SK-N-SH (cell line): ENCODE measurements around the gene PEX1. TPM values are rescaled to one million over a fixed set of nuclear protein-coding genes. Genes with fewer than 3 reads are reported as not detected.

Source experiments
- CTCF ChIA-PET: fragments of 300-600, 350-600 bp; formaldehyde crosslinking; extraction: SDS; loops from one replicate; lab custom pipeline; 2021; lab: Yijun Ruan, JAX
- POLR2A ChIA-PET: fragments of 350-600 bp; sonication (Branson Sonifier 250); formaldehyde crosslinking; extraction: SDS; loops from one replicate; lab custom pipeline; 2020; ENCODE audit warnings: antibody characterized with exemption, inconsistent platforms; lab: Yijun Ruan, JAX
- DNase-seq: peaks from one replicate; pipeline ENCODE4 v3.0.0; 2012
- H2AFZ ChIP-seq: fragments of 200-600 bp; sonication (generic); 2 replicates; pipeline ENCODE4 v1.8.1; 2016; ENCODE audit warnings: antibody characterized with exemption, mild to moderate bottlenecking, low read depth
- H3F3A ChIP-seq: fragments of 200-600 bp; sonication (generic); replicated peaks from 2 replicates; pipeline ENCODE3; 2016; ENCODE audit warnings: antibody characterized with exemption, mild to moderate bottlenecking; ENCODE audit not compliant: insufficient read depth
- H3K27ac ChIP-seq, 2 experiments: fragments of 200-500 bp in 1 of 2; fragments of 200-600 bp in 1 of 2; sonication (Bioruptor generic) in 1 of 2; sonication (generic), shearing (Covaris generic) in 1 of 2; 2 replicates each; pipeline versions ENCODE4 v1.5.1 to v1.6.1; 2014 to 2016; ENCODE audit warnings: low read depth in 2 of 2, inconsistent platforms in 1 of 2, low read length in 1 of 2, mild to moderate bottlenecking in 1 of 2, mixed read lengths in 1 of 2
- H3K27me3 ChIP-seq: fragments of 200-600 bp; sonication (generic), shearing (Covaris generic); 2 replicates; pipeline ENCODE4 v1.6.1; 2016; ENCODE audit warnings: mixed run types; ENCODE audit not compliant: insufficient read depth
- H3K36me3 ChIP-seq, 2 experiments: fragments of 200-500 bp in 1 of 2; fragments of 200-600 bp in 1 of 2; sonication (Bioruptor generic) in 1 of 2; sonication (generic) in 1 of 2; replicated peaks in 1 of 2; 2 replicates each; pipeline versions ENCODE3 to v1.5.1; 2014 to 2016; ENCODE audit warnings: low read length in 1 of 2, mild to moderate bottlenecking in 1 of 2; ENCODE audit not compliant: insufficient read depth in 2 of 2, control insufficient read depth in 1 of 2
- H3K4me1 ChIP-seq, 2 experiments: fragments of 200-500 bp in 1 of 2; fragments of 200-600 bp in 1 of 2; sonication (Bioruptor generic) in 1 of 2; sonication (generic), shearing (Covaris generic) in 1 of 2; 2 replicates each; pipeline versions ENCODE4 v1.5.1 to v1.6.1; 2014 to 2016; ENCODE audit warnings: low read depth in 1 of 2, low read length in 1 of 2, mixed run types in 1 of 2; ENCODE audit not compliant: insufficient read depth in 2 of 2, control insufficient read depth in 1 of 2
- H3K4me2 ChIP-seq: fragments of 200-600 bp; sonication (generic), shearing (Covaris generic); 2 replicates; pipeline ENCODE4 v1.6.1; 2017; ENCODE audit warnings: mixed run types
- H3K4me3 ChIP-seq, 2 experiments: fragments of 200-500 bp in 1 of 2; fragments of 200-600 bp in 1 of 2; sonication (Bioruptor generic) in 1 of 2; sonication (generic), shearing (Covaris generic) in 1 of 2; 2 replicates each; pipeline versions ENCODE4 v1.5.1 to v1.8.1; 2014 to 2016; ENCODE audit warnings: low read depth in 2 of 2, inconsistent platforms in 1 of 2, low read length in 1 of 2, mild to moderate bottlenecking in 1 of 2, mixed read lengths in 1 of 2, moderate library complexity in 1 of 2
- H3K79me2 ChIP-seq: fragments of 200-600 bp; sonication (generic); 2 replicates; pipeline ENCODE4 v1.8.1; 2017; ENCODE audit warnings: mild to moderate bottlenecking; ENCODE audit not compliant: insufficient read depth
- H3K9ac ChIP-seq: fragments of 200-600 bp; sonication (generic); 2 replicates; pipeline ENCODE4 v1.6.1; 2017; ENCODE audit warnings: mixed run types
- H3K9me2 ChIP-seq: fragments of 200-600 bp; sonication (generic); 2 replicates; pipeline ENCODE4 v1.6.1; 2017; ENCODE audit warnings: mixed run types
- H3K9me3 ChIP-seq: fragments of 200-600 bp; sonication (generic); 2 replicates; pipeline ENCODE4 v1.6.1; 2017; ENCODE audit warnings: mixed run types, mild to moderate bottlenecking, moderate library complexity
- H4K20me1 ChIP-seq: fragments of 200-600 bp; sonication (generic); 2 replicates; pipeline ENCODE4 v1.6.1; 2017; ENCODE audit warnings: mild to moderate bottlenecking, mixed run types; ENCODE audit not compliant: insufficient read depth
- FOSL2 ChIP-seq: IDR thresholded peaks from 2 replicates; pipeline ENCODE4 v1.4.0; 2012; ENCODE audit warnings: low read depth, mild to moderate bottlenecking, moderate library complexity, borderline replicate concordance
- GABPA ChIP-seq: IDR thresholded peaks from 2 replicates; pipeline ENCODE4 v1.4.0; 2012; ENCODE audit warnings: low read depth, mild to moderate bottlenecking
- GATA2 ChIP-seq: sonication (generic); formaldehyde crosslinking; IDR thresholded peaks from 2 replicates; pipeline ENCODE4 v1.5.0; 2020; ENCODE audit warnings: mild to moderate bottlenecking, missing genetic modification reagents
- IRF3 ChIP-seq: fragments of 150-350 bp; IDR thresholded peaks from 2 replicates; pipeline ENCODE4 v1.6.1; 2016; ENCODE audit warnings: mild to moderate bottlenecking, low read depth, low read length
- MAX ChIP-seq: IDR thresholded peaks from 2 replicates; pipeline ENCODE4 v1.4.0; 2012; ENCODE audit warnings: low read depth
- MXI1 ChIP-seq: IDR thresholded peaks from 2 replicates; pipeline ENCODE4 v1.6.1; 2012; ENCODE audit warnings: mild to moderate bottlenecking, low read depth, low read length, improper control_type of control experiment
- REST ChIP-seq: IDR thresholded peaks from 2 replicates; pipeline ENCODE4 v1.6.1; 2012; ENCODE audit warnings: mild to moderate bottlenecking, low read depth, low read length, moderate library complexity
- RXRA ChIP-seq: IDR thresholded peaks from 2 replicates; pipeline ENCODE4 v1.4.0; 2012; ENCODE audit warnings: low read depth, mild to moderate bottlenecking, borderline replicate concordance
- SMC3 ChIP-seq: IDR thresholded peaks from 2 replicates; pipeline ENCODE4 v1.6.1; 2012; ENCODE audit warnings: low read depth, low read length, improper control_type of control experiment
- TAF1 ChIP-seq: IDR thresholded peaks from 2 replicates; pipeline ENCODE4 v1.6.1; 2012; ENCODE audit warnings: low read depth, mild to moderate bottlenecking, low read length, moderate library complexity, borderline replicate concordance
- TCF12 ChIP-seq: IDR thresholded peaks from 2 replicates; pipeline ENCODE4 v1.4.0; 2012
- TEAD4 ChIP-seq: IDR thresholded peaks from 2 replicates; pipeline ENCODE4 v1.4.0; 2012; ENCODE audit warnings: mild to moderate bottlenecking, borderline replicate concordance; ENCODE audit not compliant: insufficient read depth
- WGBS: methylation state at CpG from one replicate; pipeline ENCODE4 v1.1.6; 2017; ENCODE audit warnings: low lambda C conversion rate; 5-methylcytosine and 5-hydroxymethylcytosine counted together
- polyA plus RNA-seq, 3 experiments: library from polyadenylated mRNA; depleted of rRNA; stranded (reverse); fragments of >200 nt; gene quantifications; 2 replicates each; pipeline ENCODE4 v1.2.3, GENCODE V29; 2012
- TF ChIP-seq, protein P1 (sequence below): IDR thresholded peaks from 2 replicates; pipeline ENCODE4 v1.4.0; 2012; ENCODE audit warnings: low read depth, borderline replicate concordance
- TF ChIP-seq, protein P2 (sequence below): fragments of 200-600 bp; sonication (generic); IDR thresholded peaks from 2 replicates; pipeline ENCODE4 v1.6.1; 2017; ENCODE audit warnings: antibody characterized with exemption, mild to moderate bottlenecking, moderate library complexity

Gene PEX1
- polyA plus RNA-seq, 1 of the 3 experiments (the other 2 are of a cell fraction), result 16.0 TPM

DNA sequence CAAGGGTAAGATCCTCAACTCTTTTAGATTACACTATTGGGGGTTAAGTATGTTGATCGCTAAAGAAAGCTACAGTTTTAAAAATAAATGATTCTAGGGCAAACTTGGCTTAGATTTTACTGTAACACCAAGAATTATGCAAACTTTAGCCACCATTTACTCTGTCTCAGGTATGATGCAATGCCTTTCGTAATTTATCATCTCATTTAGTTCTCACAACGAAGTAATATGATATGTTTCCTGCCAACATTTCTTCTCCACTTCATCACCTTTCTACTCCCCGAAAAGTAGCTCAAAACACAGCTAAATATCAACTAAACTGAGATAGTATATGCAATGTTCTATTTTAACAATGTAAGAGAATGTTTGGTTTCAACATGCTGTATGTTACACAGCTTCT, 40.8 kb upstream of the PEX1 start:
- no peak overlapping the region for H3K9ac ChIP-seq
- peaks cover 14% of the 10 kb centered on the region for H3F3A ChIP-seq
- H3K27me3 ChIP-seq, result no peaks in the 10 kb centered on the region
- no peaks in the 10 kb centered on the region; the same call in 1 of the 2 replicates for H3K9me2 ChIP-seq
- no peaks in the 10 kb centered on the region for H3K4me1 ChIP-seq
- no peak overlapping the region for H3K4me2 ChIP-seq
- peaks cover 19% of the 10 kb centered on the region for H3K79me2 ChIP-seq
- H3K9me3 ChIP-seq, result no peaks in the 10 kb centered on the region
- H3K36me3 ChIP-seq, result peaks cover 72 to 88% of the 10 kb centered on the region in 2 experiments
- no peaks in the 10 kb centered on the region for H4K20me1 ChIP-seq
- WGBS, result 93% methylated on average over 4 of the region's 4 CpGs
- no peak overlapping the region for H2AFZ ChIP-seq
- H3K4me3 ChIP-seq, result no peak overlapping the region
- ChIA-PET CTCF (interaction anchor here (0.7 kb wide), 1 partner anchor 12 kb away, joined by 3 read pairs; no protein-coding TSS in a partner anchor), POLR2A (no interaction called here)
- TF ChIP-seq FOSL2 (no peak), TAF1 (no peak), REST (no peak), IRF3 (no peak), MXI1 (no peak), GABPA (no peak), MAX (no peak), TCF12 (no peak), SMC3 (no peak), RXRA (no peak), GATA2 (CRISPR knock-in tag) (no peak), TEAD4 (no peak)
- TF ChIP-seq, protein P1, sequence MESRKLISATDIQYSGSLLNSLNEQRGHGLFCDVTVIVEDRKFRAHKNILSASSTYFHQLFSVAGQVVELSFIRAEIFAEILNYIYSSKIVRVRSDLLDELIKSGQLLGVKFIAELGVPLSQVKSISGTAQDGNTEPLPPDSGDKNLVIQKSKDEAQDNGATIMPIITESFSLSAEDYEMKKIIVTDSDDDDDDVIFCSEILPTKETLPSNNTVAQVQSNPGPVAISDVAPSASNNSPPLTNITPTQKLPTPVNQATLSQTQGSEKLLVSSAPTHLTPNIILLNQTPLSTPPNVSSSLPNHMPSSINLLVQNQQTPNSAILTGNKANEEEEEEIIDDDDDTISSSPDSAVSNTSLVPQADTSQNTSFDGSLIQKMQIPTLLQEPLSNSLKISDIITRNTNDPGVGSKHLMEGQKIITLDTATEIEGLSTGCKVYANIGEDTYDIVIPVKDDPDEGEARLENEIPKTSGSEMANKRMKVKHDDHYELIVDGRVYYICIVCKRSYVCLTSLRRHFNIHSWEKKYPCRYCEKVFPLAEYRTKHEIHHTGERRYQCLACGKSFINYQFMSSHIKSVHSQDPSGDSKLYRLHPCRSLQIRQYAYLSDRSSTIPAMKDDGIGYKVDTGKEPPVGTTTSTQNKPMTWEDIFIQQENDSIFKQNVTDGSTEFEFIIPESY, result no peak
- TF ChIP-seq, protein P2, sequence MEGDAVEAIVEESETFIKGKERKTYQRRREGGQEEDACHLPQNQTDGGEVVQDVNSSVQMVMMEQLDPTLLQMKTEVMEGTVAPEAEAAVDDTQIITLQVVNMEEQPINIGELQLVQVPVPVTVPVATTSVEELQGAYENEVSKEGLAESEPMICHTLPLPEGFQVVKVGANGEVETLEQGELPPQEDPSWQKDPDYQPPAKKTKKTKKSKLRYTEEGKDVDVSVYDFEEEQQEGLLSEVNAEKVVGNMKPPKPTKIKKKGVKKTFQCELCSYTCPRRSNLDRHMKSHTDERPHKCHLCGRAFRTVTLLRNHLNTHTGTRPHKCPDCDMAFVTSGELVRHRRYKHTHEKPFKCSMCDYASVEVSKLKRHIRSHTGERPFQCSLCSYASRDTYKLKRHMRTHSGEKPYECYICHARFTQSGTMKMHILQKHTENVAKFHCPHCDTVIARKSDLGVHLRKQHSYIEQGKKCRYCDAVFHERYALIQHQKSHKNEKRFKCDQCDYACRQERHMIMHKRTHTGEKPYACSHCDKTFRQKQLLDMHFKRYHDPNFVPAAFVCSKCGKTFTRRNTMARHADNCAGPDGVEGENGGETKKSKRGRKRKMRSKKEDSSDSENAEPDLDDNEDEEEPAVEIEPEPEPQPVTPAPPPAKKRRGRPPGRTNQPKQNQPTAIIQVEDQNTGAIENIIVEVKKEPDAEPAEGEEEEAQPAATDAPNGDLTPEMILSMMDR, result no peak
- no peak overlapping the region for H3K27ac ChIP-seq
- DNase-seq, result no peak
